Mesendoderm (in vitro differentiated cells): ENCODE measurements around the gene TBC1D17.

Experiments used
- DNase-seq: peaks from one replicate; pipeline ENCODE4 v3.0.0; 2013
- H2AK5ac ChIP-seq: 2 replicates; pipeline ENCODE4 v1.6.1; 2013; ENCODE audit warnings: low read length, inconsistent platforms
- H2BK120ac ChIP-seq: 2 replicates; pipeline ENCODE4 v1.6.1; 2013; ENCODE audit warnings: low read depth, mild to moderate bottlenecking, low read length, moderate library complexity, mixed read lengths
- H2BK15ac ChIP-seq: replicated peaks from 2 replicates; pipeline ENCODE4 v1.6.1; 2013; ENCODE audit warnings: low read depth, mild to moderate bottlenecking, moderate library complexity
- H2BK5ac ChIP-seq: 2 replicates; pipeline ENCODE4 v1.6.1; 2013; ENCODE audit warnings: low read length, inconsistent platforms
- H3K18ac ChIP-seq: 2 replicates; pipeline ENCODE4 v1.6.1; 2013; ENCODE audit warnings: mild to moderate bottlenecking, low read length, mixed read lengths
- H3K23ac ChIP-seq: one replicate; pipeline ENCODE4 v1.6.1; 2013; ENCODE audit warnings: low read length
- H3K27ac ChIP-seq: 2 replicates; pipeline ENCODE4 v1.5.1; 2013; ENCODE audit warnings: low read depth, mild to moderate bottlenecking, inconsistent platforms, low read length, moderate library complexity
- H3K27me3 ChIP-seq: 2 replicates; pipeline ENCODE4 v1.6.1; 2013; ENCODE audit warnings: low read length, control low read depth, mild to moderate bottlenecking, inconsistent platforms; ENCODE audit not compliant: insufficient read depth, poor library complexity
- H3K36me3 ChIP-seq: 2 replicates; pipeline ENCODE4 v1.6.1; 2013; ENCODE audit warnings: low read length, inconsistent platforms; ENCODE audit not compliant: control insufficient read depth, insufficient read depth
- H3K4ac ChIP-seq: one replicate; pipeline ENCODE4 v1.6.1; 2013; ENCODE audit warnings: low read depth, mild to moderate bottlenecking, low read length, moderate library complexity
- H3K4me1 ChIP-seq: 2 replicates; pipeline ENCODE4 v1.6.1; 2013; ENCODE audit warnings: low read depth, low read length, inconsistent platforms; ENCODE audit not compliant: control insufficient read depth
- H3K4me2 ChIP-seq: 2 replicates; pipeline ENCODE4 v1.6.1; 2013; ENCODE audit warnings: low read length
- H3K4me3 ChIP-seq: 2 replicates; pipeline ENCODE4 v1.5.1; 2013; ENCODE audit warnings: mild to moderate bottlenecking, low read length
- H3K56ac ChIP-seq: one replicate; pipeline ENCODE4 v1.6.1; 2013; ENCODE audit warnings: low read length
- H3K79me1 ChIP-seq: 2 replicates; pipeline ENCODE4 v1.6.1; 2013; ENCODE audit warnings: low read length, inconsistent platforms
- H3K79me2 ChIP-seq: 2 replicates; pipeline ENCODE4 v1.6.1; 2013; ENCODE audit warnings: mild to moderate bottlenecking, low read length; ENCODE audit not compliant: control insufficient read depth, insufficient read depth
- H3K9ac ChIP-seq: 2 replicates; pipeline ENCODE4 v1.6.1; 2013; ENCODE audit warnings: low read length, inconsistent platforms
- H4K5ac ChIP-seq: one replicate; pipeline ENCODE4 v1.6.1; 2013; ENCODE audit warnings: low read length
- H4K8ac ChIP-seq: one replicate; pipeline ENCODE4 v1.6.1; 2013; ENCODE audit warnings: low read depth, mild to moderate bottlenecking, control low read depth, low read length, moderate library complexity
- WGBS: extraction: QIAGEN DNeasy Blood & Tissue Kit; methylation state at CpG from one replicate; pipeline ENCODE4 v1.1.7; 2013; ENCODE audit warnings: low lambda C conversion rate, missing lambda C conversion rate; ENCODE audit not compliant: insufficient coverage; ENCODE audit errors: extremely low coverage; 5-methylcytosine and 5-hydroxymethylcytosine counted together

TBC1D17 gene

GRCh38 chr19:49864890-49865289 lies 12.6 kb upstream of the TBC1D17 start:
- no peak overlapping the region for H4K8ac ChIP-seq
- no CpG with 5 or more reads among the region's 13 CpGs for WGBS
- H2BK5ac ChIP-seq, result no peak overlapping the region
- DNase-seq, result no peak
- peaks cover 2% of the 10 kb centered on the region for H3K4me1 ChIP-seq
- no peak overlapping the region for H3K4ac ChIP-seq
- no peak overlapping the region for H3K18ac ChIP-seq
- no peak overlapping the region for H3K4me3 ChIP-seq
- no peak overlapping the region for H4K5ac ChIP-seq
- peaks cover 14% of the 10 kb centered on the region for H3K36me3 ChIP-seq
- H2BK15ac ChIP-seq, result no peak overlapping the region
- H3K79me1 ChIP-seq, result peaks cover 9% of the 10 kb centered on the region
- no peak overlapping the region for H3K23ac ChIP-seq
- H2AK5ac ChIP-seq, result no peak overlapping the region
- H3K27me3 ChIP-seq, result no peaks in the 10 kb centered on the region
- peaks cover 20% of the 10 kb centered on the region for H3K79me2 ChIP-seq
- H3K9ac ChIP-seq, result no peak overlapping the region
- H3K27ac ChIP-seq, result no peak overlapping the region
- no peak overlapping the region for H2BK120ac ChIP-seq
- no peak overlapping the region for H3K4me2 ChIP-seq
- no peak overlapping the region for H3K56ac ChIP-seq

GRCh38 chr19:49866933-49867782 lies 10.3 kb upstream of the TBC1D17 start, which contains the start of gene PNKP:
Gene PNKP, minus strand, starts transcription at chr19:49867576. Its CDS starts 372 bp downstream, at chr19:49867204.
- H2BK15ac ChIP-seq, result no peak within 1 kb of the TSS
- H2BK5ac ChIP-seq, result peak within 1 kb of the TSS; percentile 76
- H4K8ac ChIP-seq, result no peak within 1 kb of the TSS
- peak within 1 kb of the TSS; percentile 96 for H3K56ac ChIP-seq
- H3K4me3 ChIP-seq, result peak within 1 kb of the TSS; percentile 81
- peak within 1 kb of the TSS; percentile 82 for H3K9ac ChIP-seq
- H3K36me3 ChIP-seq, result peaks cover 6% of the 10 kb centered on the region
- peak within 1 kb of the TSS; percentile 31 for H3K4me2 ChIP-seq
- peaks cover 20% of the 10 kb centered on the region for H3K79me2 ChIP-seq
- H3K23ac ChIP-seq, result no peak within 1 kb of the TSS
- H3K79me1 ChIP-seq, result peaks cover 9% of the 10 kb centered on the region
- H3K4me1 ChIP-seq, result peaks cover 4% of the 10 kb centered on the region
- no CpG with 5 or more reads among the region's 65 CpGs for WGBS
- H3K18ac ChIP-seq, result peak within 1 kb of the TSS; percentile 63
- no peaks in the 10 kb centered on the region for H3K27me3 ChIP-seq
- DNase-seq, result peak; percentile 95
- peak within 1 kb of the TSS; percentile 91 for H3K27ac ChIP-seq
- H3K4ac ChIP-seq, result no peak within 1 kb of the TSS
- H4K5ac ChIP-seq, result no peak within 1 kb of the TSS
- no peak within 1 kb of the TSS for H2AK5ac ChIP-seq
- H2BK120ac ChIP-seq, result no peak within 1 kb of the TSS

- H4K5ac ChIP-seq, result no peak overlapping the region
- no peak overlapping the region for H3K18ac ChIP-seq
- H3K56ac ChIP-seq, result peak overlapping the region; percentile 71
- H2BK120ac ChIP-seq, result no peak overlapping the region
- H3K79me2 ChIP-seq, result peaks cover 20% of the 10 kb centered on the region
- H2BK15ac ChIP-seq, result no peak overlapping the region
- WGBS, result no CpG with 5 or more reads among the region's 15 CpGs
- peak overlapping the region; percentile 49 for H3K4me2 ChIP-seq
- no peak overlapping the region for H2AK5ac ChIP-seq
- H3K27me3 ChIP-seq, result no peaks in the 10 kb centered on the region
- H3K4ac ChIP-seq, result no peak overlapping the region
- H3K27ac ChIP-seq, result peak overlapping the region; percentile 42
- H3K9ac ChIP-seq, result peak overlapping the region; percentile 44
- no peak overlapping the region for H4K8ac ChIP-seq
- DNase-seq, result no peak
- H3K79me1 ChIP-seq, result peaks cover 10% of the 10 kb centered on the region
- H3K4me3 ChIP-seq, result no peak overlapping the region
- peaks cover 4% of the 10 kb centered on the region for H3K4me1 ChIP-seq
- H3K23ac ChIP-seq, result no peak overlapping the region
- H2BK5ac ChIP-seq, result no peak overlapping the region
- H3K36me3 ChIP-seq, result peaks cover 4% of the 10 kb centered on the region
Observed at GRCh38 chr19:49869009-49869483, 8.5 kb upstream of the TBC1D17 start.

GRCh38 chr19:49869484-49870308 lies 7.8 kb upstream of the TBC1D17 start:
- DNase-seq, result peak; percentile 100

GRCh38 chr19:49870309-49870901 lies 7.1 kb upstream of the TBC1D17 start:
- DNase-seq, result no peak
- no peak overlapping the region for H3K18ac ChIP-seq
- WGBS, result no CpG with 5 or more reads among the region's 15 CpGs

More at GRCh38 chr19:49869484-49870308, 7.8 kb upstream of the TBC1D17 start:
- H3K79me1 ChIP-seq, result peaks cover 13% of the 10 kb centered on the region
- H3K79me2 ChIP-seq, result peaks cover 18% of the 10 kb centered on the region
- peak overlapping the region; percentile 44 for H3K4me3 ChIP-seq
- peak overlapping the region; percentile 85 for H3K4ac ChIP-seq
- peak overlapping the region; percentile 65 for H2BK5ac ChIP-seq
- WGBS, result no CpG with 5 or more reads among the region's 67 CpGs
- H3K23ac ChIP-seq, result peak overlapping the region; percentile 74
- H2BK15ac ChIP-seq, result no peak overlapping the region
- peaks cover under 1% of the 10 kb centered on the region for H3K36me3 ChIP-seq
- H3K18ac ChIP-seq, result peak overlapping the region; percentile 29
- H3K9ac ChIP-seq, result peak overlapping the region; percentile 87
- H3K27me3 ChIP-seq, result no peaks in the 10 kb centered on the region
- H3K4me2 ChIP-seq, result peak overlapping the region; percentile 88
- H2AK5ac ChIP-seq, result peak overlapping the region; percentile 99
- no peak overlapping the region for H4K8ac ChIP-seq
- no peak overlapping the region for H2BK120ac ChIP-seq
- H3K27ac ChIP-seq, result peak overlapping the region; percentile 69
- peaks cover 4% of the 10 kb centered on the region for H3K4me1 ChIP-seq
- H4K5ac ChIP-seq, result peak overlapping the region; percentile 30
- peak overlapping the region; percentile 96 for H3K56ac ChIP-seq

More at GRCh38 chr19:49870309-49870901, 7.1 kb upstream of the TBC1D17 start:
- peaks cover 4% of the 10 kb centered on the region for H3K4me1 ChIP-seq
- H3K27me3 ChIP-seq, result no peaks in the 10 kb centered on the region
- H3K27ac ChIP-seq, result peak overlapping the region; percentile 69
- H3K79me1 ChIP-seq, result peaks cover 8% of the 10 kb centered on the region
- peaks cover 18% of the 10 kb centered on the region for H3K79me2 ChIP-seq
- no peak overlapping the region for H2BK15ac ChIP-seq
- H2BK120ac ChIP-seq, result no peak overlapping the region
- H3K4me3 ChIP-seq, result peak overlapping the region; percentile 44
- H3K56ac ChIP-seq, result peak overlapping the region; percentile 96
- no peaks in the 10 kb centered on the region for H3K36me3 ChIP-seq
- peak overlapping the region; percentile 87 for H3K9ac ChIP-seq
- H4K8ac ChIP-seq, result no peak overlapping the region
- H3K23ac ChIP-seq, result peak overlapping the region; percentile 74
- H3K4ac ChIP-seq, result peak overlapping the region; percentile 85
- H3K4me2 ChIP-seq, result peak overlapping the region; percentile 88
- peak overlapping the region; percentile 30 for H4K5ac ChIP-seq
- peak overlapping the region; percentile 99 for H2AK5ac ChIP-seq
- peak overlapping the region; percentile 65 for H2BK5ac ChIP-seq
